ENCODE data around the gene FAM219B.
"Not testable (repeated sequence)": the region's sequence is repeated elsewhere in the genome, so short reads cannot be mapped to it uniquely, and the experiment has no call there.

FAM219B gene

DNA sequence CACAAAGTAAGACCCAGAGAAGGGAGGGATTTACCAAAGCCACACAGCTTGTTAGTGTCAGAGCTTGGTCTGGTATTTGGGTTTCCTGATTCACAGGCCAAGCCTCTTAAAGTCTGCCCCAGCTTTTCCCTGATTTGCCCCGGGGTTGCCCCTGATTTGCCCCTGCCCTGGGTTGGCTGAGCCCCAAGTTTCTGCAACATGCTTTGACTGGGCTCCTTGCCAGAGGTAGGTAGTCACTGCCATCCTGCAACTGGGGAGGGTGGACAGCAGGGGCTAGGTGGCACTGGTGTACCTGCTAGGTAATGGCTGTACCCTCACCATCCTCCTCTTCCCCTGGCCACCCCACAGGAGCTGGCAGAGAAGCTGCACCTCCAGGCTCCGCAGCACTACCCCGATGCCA, 14.3 kb downstream of the FAM219B start:
- peaks cover 13% of the 10 kb centered on the region for H3K36me3 ChIP-seq (ENCODE audit: control insufficient read depth, insufficient read depth, low read length)
- H3K27ac ChIP-seq (ENCODE audit: insufficient read depth, low read depth, low read length, poor library complexity, severe bottlenecking): no peak overlapping the region
- no peak overlapping the region for H3K4me3 ChIP-seq (ENCODE audit: insufficient read depth, low read depth, low read length)
- H3K4me1 ChIP-seq (ENCODE audit: control insufficient read depth, insufficient read depth, low read length): no peaks in the 10 kb centered on the region
- WGBS, 2 experiments: 95 to 97% methylated on average over 3 of the region's 3 CpGs
- H3K9me3 ChIP-seq (ENCODE audit: control insufficient read depth, low read length): no peaks in the 10 kb centered on the region
- H3K27me3 ChIP-seq (ENCODE audit: control insufficient read depth, insufficient read depth, low read length, poor library complexity, severe bottlenecking): no peaks in the 10 kb centered on the region

DNA sequence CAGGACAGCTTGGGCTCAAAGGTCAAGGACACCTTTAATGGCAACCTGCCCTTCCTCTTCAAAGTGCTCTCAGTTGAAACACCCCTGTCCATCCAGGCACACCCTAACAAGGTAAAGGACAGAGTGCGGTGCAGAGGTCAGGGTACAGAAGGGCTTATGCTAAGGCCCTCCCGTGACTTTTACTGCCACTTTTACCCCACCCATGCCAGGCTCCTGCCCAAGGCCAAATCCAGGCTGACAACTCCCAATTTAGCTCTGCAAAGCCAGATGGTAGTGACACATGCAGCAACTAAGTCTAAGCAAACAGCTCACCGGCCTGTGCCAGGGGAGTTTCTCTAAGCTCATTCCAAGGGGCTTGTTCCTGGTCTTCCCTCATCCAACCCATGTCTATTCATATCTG, 15.2 kb downstream of the FAM219B start:
- no peaks in the 10 kb centered on the region for H3K27me3 ChIP-seq (ENCODE audit: control insufficient read depth, insufficient read depth, low read length, poor library complexity, severe bottlenecking)
- WGBS, 2 experiments: 91 to 93% methylated on average over 3 of the region's 3 CpGs
- H3K36me3 ChIP-seq (ENCODE audit: control insufficient read depth, insufficient read depth, low read length): peaks cover 12% of the 10 kb centered on the region
- no peak overlapping the region for H3K27ac ChIP-seq (ENCODE audit: insufficient read depth, low read depth, low read length, poor library complexity, severe bottlenecking)
- no peaks in the 10 kb centered on the region for H3K9me3 ChIP-seq (ENCODE audit: control insufficient read depth, low read length)
- no peak overlapping the region for H3K4me3 ChIP-seq (ENCODE audit: insufficient read depth, low read depth, low read length)
- H3K4me1 ChIP-seq (ENCODE audit: control insufficient read depth, insufficient read depth, low read length): no peaks in the 10 kb centered on the region

DNA sequence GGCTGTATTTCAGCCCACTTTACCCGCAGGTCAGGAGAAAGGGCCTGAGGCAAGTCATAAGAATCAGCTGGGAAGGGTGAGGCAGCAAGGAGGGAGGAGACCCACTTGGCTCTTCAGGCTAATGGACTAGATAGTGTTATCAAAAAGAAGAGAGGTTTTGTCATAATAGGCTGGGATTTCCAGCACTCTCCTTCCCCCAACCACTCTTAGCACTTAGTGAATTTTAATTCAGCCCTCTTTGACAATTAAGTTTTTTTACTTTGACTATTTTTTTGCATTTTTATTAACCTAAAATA, 16.0 kb downstream of the FAM219B start:
- Histone ChIP-seq H3K27ac (ENCODE audit: insufficient read depth, low read depth, low read length, poor library complexity, severe bottlenecking) (no peak overlapping the region), H3K9me3 (ENCODE audit: control insufficient read depth, low read length) (no peaks in the 10 kb centered on the region), H3K4me3 (ENCODE audit: insufficient read depth, low read depth, low read length) (peak overlapping the region; percentile 93), H3K27me3 (ENCODE audit: control insufficient read depth, insufficient read depth, low read length, poor library complexity, severe bottlenecking) (no peaks in the 10 kb centered on the region), H3K4me1 (ENCODE audit: control insufficient read depth, insufficient read depth, low read length) (no peaks in the 10 kb centered on the region), H3K36me3 (ENCODE audit: control insufficient read depth, insufficient read depth, low read length) (peaks cover 12% of the 10 kb centered on the region)
- WGBS, 2 experiments: 6 to 11% methylated on average over 1 of the region's 1 CpG

DNA sequence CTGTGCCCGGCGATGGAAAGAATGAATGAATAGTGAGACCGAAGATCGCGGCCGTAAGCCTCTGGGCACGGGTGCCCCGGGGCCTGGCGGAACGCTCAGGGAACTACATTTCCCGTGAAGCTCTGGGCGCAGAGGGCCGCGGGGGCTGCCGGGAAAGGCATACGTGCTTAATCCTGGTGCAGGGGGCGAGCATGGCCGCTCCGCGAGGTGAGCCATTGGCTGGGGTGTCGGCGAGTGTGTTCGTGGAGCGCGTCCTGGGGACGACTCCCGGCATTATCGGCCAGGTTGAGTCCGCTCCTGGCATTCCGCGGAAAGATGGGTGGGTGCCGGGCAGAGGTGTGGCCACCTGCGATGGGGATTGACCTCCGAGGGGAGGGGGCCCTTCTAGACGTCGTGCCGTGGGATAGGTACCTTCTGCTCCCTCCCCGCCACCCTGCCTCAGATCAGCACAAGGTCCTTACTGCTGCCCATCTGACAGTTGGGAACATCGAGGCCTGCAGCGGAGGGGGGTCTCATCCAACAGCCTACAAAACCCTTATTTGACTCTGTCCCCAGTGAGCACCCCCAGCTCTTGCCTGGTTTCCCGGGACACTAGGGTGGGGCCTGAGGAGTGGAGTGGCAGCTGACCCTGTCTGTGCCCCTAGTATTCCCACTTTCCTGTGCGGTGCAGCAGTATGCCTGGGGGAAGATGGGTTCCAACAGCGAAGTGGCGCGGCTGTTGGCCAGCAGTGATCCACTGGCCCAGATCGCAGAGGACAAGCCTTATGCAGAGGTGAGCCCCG, 16.6 kb downstream of the FAM219B start, which contains the start of gene MPI:
Gene MPI, plus strand, starts transcription at position 160 of the 782 bp plus-strand sequence. Its CDS starts 32 bp downstream, at position 192.
- no peaks in the 10 kb centered on the region for H3K27me3 ChIP-seq (ENCODE audit: control insufficient read depth, insufficient read depth, low read length, poor library complexity, severe bottlenecking)
- peak within 1 kb of the TSS; percentile 93 for H3K4me3 ChIP-seq (ENCODE audit: insufficient read depth, low read depth, low read length)
- no peaks in the 10 kb centered on the region for H3K4me1 ChIP-seq (ENCODE audit: control insufficient read depth, insufficient read depth, low read length)
- WGBS, 2 experiments: 3% methylated on average over 47 of the region's 47 CpGs
- H3K36me3 ChIP-seq (ENCODE audit: control insufficient read depth, insufficient read depth, low read length): peaks cover 12% of the 10 kb centered on the region
- H3K9me3 ChIP-seq (ENCODE audit: control insufficient read depth, low read length): no peaks in the 10 kb centered on the region
- no peak within 1 kb of the TSS for H3K27ac ChIP-seq (ENCODE audit: insufficient read depth, low read depth, low read length, poor library complexity, severe bottlenecking)

DNA sequence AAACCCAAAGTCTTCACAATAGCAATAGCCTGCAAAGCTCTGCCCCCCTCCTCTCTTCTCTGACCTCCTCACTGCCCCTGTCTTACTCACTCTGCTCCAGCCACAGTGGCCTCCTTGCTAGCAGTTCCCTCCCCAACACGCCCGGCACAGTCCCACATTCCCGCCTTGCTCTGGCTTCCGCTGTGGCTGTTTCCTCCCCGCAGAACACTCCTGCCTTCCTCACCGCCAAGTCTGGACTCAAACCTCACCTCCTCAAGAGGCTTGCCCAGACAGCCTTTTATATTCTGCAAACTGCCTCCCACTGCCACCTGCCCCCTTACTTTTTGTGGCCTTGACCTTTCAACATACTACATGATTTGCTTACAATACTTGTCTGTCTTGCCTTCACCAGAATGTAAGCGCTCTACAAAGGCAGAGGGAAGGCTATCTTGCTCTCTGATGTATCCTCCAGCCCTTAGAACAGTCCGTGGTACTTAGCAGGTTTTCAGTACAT, 17.2 kb downstream of the FAM219B start:
- WGBS, 2 experiments: 44 to 47% methylated on average over 8 of the region's 8 CpGs

DNA sequence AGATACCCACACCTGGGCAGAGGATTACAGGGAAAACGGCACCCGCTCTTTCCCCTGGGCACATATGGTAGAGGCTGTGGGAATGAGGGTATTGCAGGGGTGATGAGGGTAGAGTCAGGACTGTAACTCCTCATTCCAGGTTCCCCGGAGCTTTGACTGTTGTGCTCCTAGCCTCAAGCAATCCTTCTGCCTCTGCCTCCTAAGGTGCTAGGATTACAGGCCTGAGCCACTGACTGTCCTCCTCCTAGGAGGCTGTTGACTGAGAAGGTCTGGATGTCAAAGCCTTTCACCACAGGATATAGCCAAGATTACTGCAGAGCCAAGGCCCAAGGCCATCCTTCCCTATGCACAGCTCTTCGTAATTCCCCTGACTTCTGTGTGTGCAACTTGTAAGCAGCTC, 17.9 kb downstream of the FAM219B start:
- Histone ChIP-seq H3K4me1 (ENCODE audit: control insufficient read depth, insufficient read depth, low read length) (no peaks in the 10 kb centered on the region), H3K9me3 (ENCODE audit: control insufficient read depth, low read length) (no peaks in the 10 kb centered on the region), H3K27me3 (ENCODE audit: control insufficient read depth, insufficient read depth, low read length, poor library complexity, severe bottlenecking) (no peaks in the 10 kb centered on the region), H3K27ac (ENCODE audit: insufficient read depth, low read depth, low read length, poor library complexity, severe bottlenecking) (no peak overlapping the region), H3K36me3 (ENCODE audit: control insufficient read depth, insufficient read depth, low read length) (peaks cover 12% of the 10 kb centered on the region), H3K4me3 (ENCODE audit: insufficient read depth, low read depth, low read length) (no peak overlapping the region)
- WGBS, 2 experiments: 96% methylated on average over 4 of the region's 4 CpGs

More for the DNA sequence above, 17.2 kb downstream of the FAM219B start:
- H3K27me3 ChIP-seq (ENCODE audit: control insufficient read depth, insufficient read depth, low read length, poor library complexity, severe bottlenecking): no peaks in the 10 kb centered on the region
- H3K27ac ChIP-seq (ENCODE audit: insufficient read depth, low read depth, low read length, poor library complexity, severe bottlenecking): no peak overlapping the region
- peaks cover 12% of the 10 kb centered on the region for H3K36me3 ChIP-seq (ENCODE audit: control insufficient read depth, insufficient read depth, low read length)
- H3K4me3 ChIP-seq (ENCODE audit: insufficient read depth, low read depth, low read length): peak overlapping the region; percentile 93
- no peaks in the 10 kb centered on the region for H3K4me1 ChIP-seq (ENCODE audit: control insufficient read depth, insufficient read depth, low read length)
- no peaks in the 10 kb centered on the region for H3K9me3 ChIP-seq (ENCODE audit: control insufficient read depth, low read length)

DNA sequence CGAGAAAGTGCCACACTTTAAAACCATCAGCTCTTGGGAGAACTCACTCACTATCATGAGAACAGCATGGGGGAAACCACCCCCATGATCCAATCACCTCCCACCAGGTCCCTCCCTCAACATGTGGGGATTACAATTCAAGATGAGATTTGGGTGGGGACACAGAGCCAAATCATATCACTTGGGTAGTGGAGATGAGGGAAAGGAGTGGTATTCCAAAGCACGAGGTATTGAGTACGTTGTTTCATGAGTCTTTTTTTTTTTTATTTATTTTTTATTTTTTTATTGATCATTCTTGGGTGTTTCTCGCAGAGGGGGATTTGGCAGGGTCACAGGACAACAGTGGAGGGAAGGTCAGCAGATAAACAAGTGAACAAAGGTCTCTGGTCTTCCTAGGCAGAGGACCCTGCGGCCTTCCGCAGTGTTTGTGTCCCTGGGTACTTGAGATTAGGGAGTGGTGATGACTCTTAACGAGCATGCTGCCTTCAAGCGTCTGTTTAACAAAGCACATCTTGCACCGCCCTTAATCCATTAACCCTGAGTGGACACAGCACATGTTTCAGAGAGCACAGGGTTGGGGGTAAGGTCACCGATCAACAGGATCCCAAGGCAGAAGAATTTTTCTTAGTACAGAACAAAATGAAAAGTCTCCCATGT, 19.0 kb downstream of the FAM219B start:
- 78 to 91% methylated on average over 1 to 5 of the region's 10 CpGs for WGBS, 2 experiments
- not testable (repeated sequence) for H3K4me3 ChIP-seq (ENCODE audit: insufficient read depth, low read depth, low read length); H3K4me1 ChIP-seq (ENCODE audit: control insufficient read depth, insufficient read depth, low read length); H3K9me3 ChIP-seq (ENCODE audit: control insufficient read depth, low read length); H3K27me3 ChIP-seq (ENCODE audit: control insufficient read depth, insufficient read depth, low read length, poor library complexity, severe bottlenecking); H3K36me3 ChIP-seq (ENCODE audit: control insufficient read depth, insufficient read depth, low read length); H3K27ac ChIP-seq (ENCODE audit: insufficient read depth, low read depth, low read length, poor library complexity, severe bottlenecking)

DNA sequence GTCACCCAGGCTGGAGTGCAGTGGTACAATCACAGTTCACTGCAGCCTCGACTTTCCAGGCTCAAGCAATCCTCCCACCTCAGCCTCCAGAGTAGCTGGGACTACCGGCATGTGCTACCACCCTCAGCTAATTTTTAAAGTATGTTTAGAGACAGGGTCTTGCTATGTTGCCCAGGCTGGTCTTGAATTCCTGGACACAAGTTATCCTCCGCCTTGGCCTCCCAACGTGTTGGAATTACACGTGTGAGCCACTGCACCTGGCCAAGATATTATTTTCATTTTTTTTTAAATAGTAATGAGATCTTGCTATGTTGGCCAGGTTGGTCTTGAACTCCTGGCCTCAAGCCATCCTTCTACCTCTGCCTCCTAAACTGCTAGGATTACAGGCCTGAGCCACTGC, 21.2 kb downstream of the FAM219B start:
- H3K27ac ChIP-seq (ENCODE audit: insufficient read depth, low read depth, low read length, poor library complexity, severe bottlenecking): no peak overlapping the region
- H3K4me3 ChIP-seq (ENCODE audit: insufficient read depth, low read depth, low read length): no peak overlapping the region
- no peaks in the 10 kb centered on the region for H3K9me3 ChIP-seq (ENCODE audit: control insufficient read depth, low read length)
- no peaks in the 10 kb centered on the region for H3K36me3 ChIP-seq (ENCODE audit: control insufficient read depth, insufficient read depth, low read length)
- 91 to 95% methylated on average over 5 of the region's 5 CpGs for WGBS, 2 experiments
- no peaks in the 10 kb centered on the region for H3K27me3 ChIP-seq (ENCODE audit: control insufficient read depth, insufficient read depth, low read length, poor library complexity, severe bottlenecking)
- H3K4me1 ChIP-seq (ENCODE audit: control insufficient read depth, insufficient read depth, low read length): no peaks in the 10 kb centered on the region

DNA sequence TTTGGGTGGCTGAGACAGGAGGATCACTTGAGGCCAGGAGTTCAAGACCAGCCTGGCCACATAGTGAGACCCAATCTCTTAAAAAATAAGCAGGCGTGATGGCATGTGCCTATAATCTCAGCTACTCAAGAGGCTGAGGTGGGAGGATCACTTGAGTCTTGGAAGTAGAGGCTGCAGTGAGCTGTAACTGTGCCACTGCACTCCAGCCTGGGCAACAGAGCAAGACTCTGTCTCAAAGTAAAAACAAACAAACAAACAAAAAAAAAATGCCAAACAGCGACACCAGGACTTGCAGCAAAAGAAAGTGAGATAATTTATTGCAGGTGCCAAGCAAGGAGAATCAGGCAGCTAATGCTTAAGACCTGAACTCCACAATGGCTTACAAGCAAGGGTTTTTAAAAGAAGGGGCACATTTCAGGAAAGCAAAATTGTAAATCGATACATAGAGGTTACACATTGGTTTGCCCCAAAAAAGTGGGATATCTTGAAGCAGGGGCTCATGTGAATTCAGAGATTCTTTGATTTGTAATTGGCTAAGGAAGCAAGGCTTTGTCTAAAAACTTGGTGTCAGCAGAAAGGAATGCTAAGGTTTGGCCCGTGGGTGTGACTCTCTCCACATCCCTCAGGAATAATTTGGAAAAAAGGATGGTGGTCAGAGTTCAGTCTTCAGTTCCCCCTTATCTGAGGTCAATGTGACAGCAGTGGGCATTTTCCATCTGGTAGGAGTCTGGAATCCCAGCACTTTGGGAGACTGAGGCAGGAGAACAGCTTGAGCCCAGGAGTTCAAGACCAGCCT, 22.0 kb downstream of the FAM219B start:
- no peak overlapping the region for H3K27ac ChIP-seq (ENCODE audit: insufficient read depth, low read depth, low read length, poor library complexity, severe bottlenecking)

DNA sequence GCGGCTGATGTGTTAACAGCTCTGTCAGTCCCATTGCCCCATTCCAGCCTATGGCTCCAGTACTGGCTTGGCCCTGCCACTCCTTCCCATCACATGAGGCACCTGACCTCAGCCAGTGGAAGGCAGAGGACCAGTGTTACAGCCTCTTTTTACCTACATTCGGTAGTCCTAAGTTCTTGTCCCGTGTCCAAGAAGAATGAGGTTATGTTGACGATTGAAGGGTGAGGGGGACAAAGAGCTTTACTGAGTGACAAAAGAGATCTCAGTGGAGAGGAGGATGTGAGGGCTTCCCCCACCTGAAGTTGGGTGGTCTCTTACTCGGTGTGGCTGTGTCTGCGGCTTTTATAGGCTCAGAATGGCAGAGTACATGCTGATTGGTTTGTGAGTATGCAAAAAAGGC, 24.1 kb downstream of the FAM219B start:
- Histone ChIP-seq H3K9me3 (ENCODE audit: control insufficient read depth, low read length) (no peaks in the 10 kb centered on the region), H3K4me1 (ENCODE audit: control insufficient read depth, insufficient read depth, low read length) (no peaks in the 10 kb centered on the region), H3K36me3 (ENCODE audit: control insufficient read depth, insufficient read depth, low read length) (no peaks in the 10 kb centered on the region), H3K27ac (ENCODE audit: insufficient read depth, low read depth, low read length, poor library complexity, severe bottlenecking) (no peak overlapping the region), H3K4me3 (ENCODE audit: insufficient read depth, low read depth, low read length) (no peak overlapping the region), H3K27me3 (ENCODE audit: control insufficient read depth, insufficient read depth, low read length, poor library complexity, severe bottlenecking) (no peaks in the 10 kb centered on the region)
- 93 to 94% methylated on average over 6 of the region's 6 CpGs for WGBS, 2 experiments

More for the DNA sequence above, 22.0 kb downstream of the FAM219B start:
- Histone ChIP-seq H3K9me3 (ENCODE audit: control insufficient read depth, low read length) (no peaks in the 10 kb centered on the region), H3K27me3 (ENCODE audit: control insufficient read depth, insufficient read depth, low read length, poor library complexity, severe bottlenecking) (no peaks in the 10 kb centered on the region), H3K4me3 (ENCODE audit: insufficient read depth, low read depth, low read length) (no peak overlapping the region), H3K36me3 (ENCODE audit: control insufficient read depth, insufficient read depth, low read length) (no peaks in the 10 kb centered on the region), H3K4me1 (ENCODE audit: control insufficient read depth, insufficient read depth, low read length) (no peaks in the 10 kb centered on the region)
- 81 to 83% methylated on average over 4 of the region's 4 CpGs for WGBS, 2 experiments

All from ectodermal cell (in vitro differentiated cells).